HK-2 (cell line): ENCODE measurements around the gene USH2A.

ENCODE experiments used
- DNase-seq: peaks from one replicate; pipeline ENCODE4 v3.0.0-alpha.2; 2018; ENCODE audit not compliant: unreplicated experiment

The USH2A gene

DNA sequence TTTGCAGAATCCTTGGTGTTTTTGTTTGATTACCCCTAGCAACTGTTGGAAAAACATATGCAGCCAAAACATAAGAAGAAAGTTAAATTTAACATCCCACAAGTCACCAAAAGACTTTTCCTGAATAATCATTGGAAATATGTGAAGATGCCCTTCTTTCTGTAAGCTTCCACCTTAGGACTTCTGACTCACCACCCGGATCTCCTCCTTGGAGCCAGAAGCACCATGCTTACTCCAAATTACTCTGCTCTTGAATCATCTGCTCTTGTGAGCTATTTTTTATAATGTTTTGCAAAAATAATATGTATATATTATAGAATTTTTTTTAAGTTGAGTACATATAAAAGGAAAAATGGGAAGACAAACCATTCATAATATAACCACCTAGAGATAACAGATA is 464.4 kb downstream of the USH2A start:
- no peak for DNase-seq

DNA sequence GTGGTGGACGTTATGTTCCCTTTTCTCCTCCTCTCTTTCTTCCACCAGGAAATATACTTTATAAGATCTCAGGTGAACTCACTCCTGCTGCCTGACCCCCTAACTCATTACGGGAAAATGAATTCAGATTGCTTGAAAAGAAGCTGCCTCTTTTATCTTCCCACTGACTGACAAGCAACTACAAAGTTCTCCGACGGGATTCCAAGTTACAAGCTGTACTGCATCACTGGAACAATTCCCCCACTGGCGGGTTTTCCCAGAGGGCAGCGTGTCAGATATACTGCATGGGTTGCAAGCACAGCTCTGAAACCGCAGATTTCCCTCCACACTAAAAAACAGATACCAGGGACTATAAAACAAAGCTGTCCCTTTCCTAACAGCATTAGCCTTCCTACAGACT is 465.6 kb downstream of the USH2A start:
- no peak for DNase-seq

DNA sequence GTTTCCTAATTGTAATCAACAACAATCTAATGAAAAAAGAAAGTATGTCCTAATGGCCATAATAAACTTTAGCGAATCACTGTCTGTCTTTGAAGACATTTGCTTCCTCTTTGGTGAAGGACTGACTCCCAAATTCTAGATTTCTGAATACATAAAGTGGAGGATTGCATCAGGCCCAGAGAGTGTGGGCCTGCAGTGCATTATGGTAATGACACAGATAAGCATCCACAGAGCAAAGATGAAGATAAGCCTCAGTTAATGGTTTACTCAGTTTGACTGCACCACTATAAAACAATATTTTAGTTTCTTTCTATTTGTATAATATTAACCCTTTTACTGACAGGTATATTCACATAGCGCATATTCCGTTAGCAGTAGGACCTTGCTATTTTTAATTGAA is 490.7 kb downstream of the USH2A start:
- DNase-seq = no peak

DNA sequence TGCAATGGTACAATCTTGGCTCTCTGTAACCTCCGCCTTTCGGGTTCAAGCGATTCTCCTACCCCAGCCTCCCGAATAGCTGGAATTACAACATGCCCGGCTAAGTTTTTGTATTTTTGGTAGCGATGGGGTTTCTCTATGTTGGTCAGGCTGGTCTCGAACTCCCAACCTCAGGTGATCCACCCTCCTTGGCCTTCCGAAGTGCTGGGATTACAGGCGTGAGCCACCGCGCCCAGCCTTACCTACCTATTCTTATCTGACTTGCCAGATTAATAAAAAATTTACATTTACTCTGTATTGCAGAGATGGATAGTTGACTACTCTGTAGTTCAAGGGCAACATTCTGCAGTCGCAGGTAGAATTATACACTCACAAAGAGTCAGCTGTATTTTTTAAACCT is 496.6 kb downstream of the USH2A start:
- no peak for DNase-seq

DNA sequence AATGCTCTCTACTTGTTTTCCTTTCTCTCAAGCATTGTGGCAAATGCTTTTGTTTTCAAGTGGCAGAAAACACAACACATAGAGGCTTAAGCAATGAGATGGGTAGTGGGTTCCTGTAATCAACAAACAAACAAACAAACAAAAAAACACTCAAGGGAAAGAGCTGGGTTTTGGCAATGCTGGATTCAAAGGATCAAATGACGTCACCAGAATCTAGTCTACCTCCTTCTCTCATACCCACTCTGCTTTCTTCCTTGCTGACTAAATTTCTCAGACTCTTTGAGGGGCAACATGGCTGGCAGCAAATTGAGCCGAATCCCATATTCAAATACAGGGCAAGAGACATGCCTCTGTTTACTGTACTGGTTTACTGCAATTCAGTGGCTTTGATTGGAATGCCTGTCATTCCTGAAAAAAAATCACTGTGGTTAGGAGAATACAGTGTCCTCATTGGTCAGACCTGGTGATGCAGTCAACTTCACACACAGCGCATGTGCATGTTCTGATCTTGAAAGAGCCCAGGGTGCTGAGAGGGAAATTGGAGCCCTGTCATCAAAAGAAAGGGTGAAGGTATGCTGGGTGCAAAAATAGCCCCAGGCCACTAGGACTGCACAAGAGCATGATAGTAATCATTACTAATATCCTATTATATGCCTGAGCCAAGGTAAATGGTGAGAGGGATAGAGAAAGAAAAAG is 500.0 kb downstream of the USH2A start:
- no peak for DNase-seq

DNA sequence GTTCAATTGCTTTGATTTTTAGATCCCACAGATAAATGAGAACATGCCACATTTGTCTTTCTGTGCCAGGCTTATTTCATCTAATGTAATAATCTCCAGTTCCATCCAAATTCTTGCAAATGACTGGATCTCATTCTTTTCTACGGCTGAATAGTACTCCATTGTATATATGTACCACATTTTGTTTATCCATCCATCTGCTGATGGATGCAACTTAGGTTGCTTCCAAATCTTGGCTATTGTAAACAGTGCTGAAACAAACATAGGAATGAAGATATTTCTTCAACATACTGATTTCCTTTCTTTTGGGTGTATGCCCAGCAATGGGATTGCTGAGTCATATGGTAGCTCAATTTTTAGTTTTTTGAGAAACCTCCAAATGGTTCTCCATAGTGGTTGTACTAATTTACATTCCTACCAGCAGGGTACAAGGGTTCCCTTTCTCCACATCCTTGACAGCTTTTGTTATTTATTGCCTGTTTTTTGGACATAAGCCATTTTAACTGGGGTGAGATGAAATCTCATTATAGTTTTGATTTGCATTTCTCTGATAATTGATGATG is 511.8 kb downstream of the USH2A start:
- DNase-seq = no peak

DNA sequence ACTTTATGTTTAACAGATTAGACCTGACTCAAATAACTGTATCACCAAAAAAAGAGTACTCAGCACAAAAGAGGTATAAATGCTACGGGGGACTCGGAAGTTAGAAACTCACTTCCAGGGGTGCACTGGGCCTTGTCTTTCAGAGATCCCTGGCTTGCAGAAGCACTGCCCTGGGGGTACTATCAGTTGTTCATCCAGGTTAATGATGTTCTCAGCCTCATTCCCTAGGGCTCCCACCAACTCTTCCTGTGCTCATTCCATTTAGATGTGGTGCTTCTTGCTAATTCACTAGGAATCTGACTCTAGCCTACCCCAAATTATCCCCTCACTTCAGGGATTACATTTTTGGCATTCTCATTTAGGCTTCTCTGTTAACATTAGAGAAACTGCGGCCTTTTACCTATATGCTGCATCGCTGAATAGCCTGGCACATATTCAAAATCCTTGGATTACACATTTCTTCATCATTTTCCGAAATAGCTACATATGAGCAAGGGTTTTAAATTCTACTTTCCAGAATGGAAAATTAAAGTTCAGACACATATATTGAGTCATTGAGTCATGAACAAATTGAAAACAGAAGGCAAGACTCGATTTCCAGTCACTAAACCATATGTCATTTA is 517.6 kb downstream of the USH2A start:
- no peak for DNase-seq

DNA sequence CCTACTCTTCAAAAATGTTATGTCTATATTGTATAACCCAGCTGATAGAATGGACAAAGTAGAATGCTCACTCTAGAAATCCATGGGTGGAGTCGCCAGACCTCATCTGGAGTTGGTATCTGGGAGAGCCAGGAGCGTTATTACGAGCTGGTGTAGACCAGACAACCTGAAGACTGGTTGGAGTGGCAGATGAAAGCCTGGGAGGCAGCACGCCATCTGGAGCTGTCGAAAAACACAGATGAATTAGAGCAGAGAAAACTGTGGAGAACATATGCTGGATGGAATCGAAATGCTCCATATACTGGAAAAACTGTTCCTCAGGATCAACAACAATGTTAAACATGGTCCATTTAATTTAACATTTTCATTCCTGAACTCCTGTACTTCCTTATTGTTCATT is 522.6 kb downstream of the USH2A start:
- DNase-seq = no peak

DNA sequence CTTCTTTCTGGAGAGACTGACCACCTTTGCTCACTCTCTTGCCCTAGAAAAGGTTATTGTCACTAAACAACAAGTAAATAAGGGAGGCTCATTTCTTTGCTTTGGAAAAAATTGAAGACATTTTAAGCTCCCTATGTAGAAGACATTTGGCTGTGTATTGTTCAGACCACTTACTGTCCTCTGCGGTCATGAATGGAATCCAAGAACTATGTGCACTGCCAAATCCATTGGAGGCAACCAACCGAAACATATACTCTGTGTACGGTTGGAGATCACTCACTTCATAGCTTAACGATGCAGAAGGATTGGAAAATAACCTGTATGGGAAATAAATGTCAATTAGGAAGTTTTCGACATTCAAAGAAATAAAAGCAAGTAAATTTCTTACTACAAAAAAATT is 523.3 kb downstream of the USH2A start:
- peak; percentile 12 for DNase-seq

DNA sequence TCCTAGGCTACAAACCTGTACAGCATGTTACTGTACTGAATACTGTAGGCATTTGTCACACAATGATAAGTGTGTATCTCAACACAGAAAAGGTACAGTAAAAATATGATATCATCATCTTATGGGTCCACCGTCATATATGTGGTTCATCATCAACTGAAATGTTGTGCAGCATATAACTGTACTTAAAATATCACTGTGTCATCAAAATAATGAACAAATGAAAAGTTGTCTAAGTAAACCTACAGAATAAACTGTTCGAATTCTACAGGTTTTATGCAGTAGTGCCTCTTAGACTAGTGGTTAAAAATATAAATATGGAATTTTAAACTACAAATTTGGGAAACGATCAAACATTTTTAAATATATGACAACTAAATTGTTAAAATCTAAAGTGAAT is 527.4 kb downstream of the USH2A start:
- no peak for DNase-seq

DNA sequence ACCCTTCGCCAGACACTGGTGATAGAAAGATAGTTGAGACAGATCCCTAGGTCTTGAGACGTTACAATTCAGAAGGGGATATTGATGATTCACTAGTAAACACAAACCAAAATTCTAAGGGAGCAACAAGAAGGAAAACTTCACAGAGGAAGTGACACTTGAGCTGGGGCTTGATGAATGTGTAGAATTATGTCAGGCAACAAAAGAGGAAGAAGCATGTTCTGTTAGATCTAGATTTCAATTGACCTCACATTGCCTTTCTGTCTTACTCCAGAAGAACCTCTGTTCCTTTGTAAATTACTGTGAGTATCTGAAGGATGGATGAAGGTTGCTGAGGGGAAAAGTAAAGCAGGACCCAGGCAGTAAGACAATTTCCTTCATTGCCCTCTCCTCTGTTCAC is 528.0 kb downstream of the USH2A start:
- DNase-seq = no peak

DNA sequence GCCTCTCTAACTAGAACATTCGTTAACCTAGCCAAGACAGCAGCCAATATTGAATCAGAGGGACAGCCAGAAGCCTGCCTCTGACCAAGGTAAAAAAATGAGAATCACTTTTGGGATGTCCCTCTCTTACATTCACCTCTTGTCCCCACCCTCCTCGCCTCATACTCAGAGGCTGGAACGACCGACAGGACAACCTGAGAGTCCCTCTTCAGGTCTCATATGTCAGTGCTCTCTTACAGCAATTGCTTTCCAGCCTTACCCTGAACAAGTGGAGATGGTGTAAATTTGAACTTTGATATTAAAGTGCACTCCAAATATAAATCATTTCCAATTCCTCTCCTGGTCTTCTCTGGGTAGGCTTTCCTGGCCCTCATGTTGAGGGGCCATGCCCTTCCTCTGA is 528.6 kb downstream of the USH2A start:
- DNase-seq = no peak

DNA sequence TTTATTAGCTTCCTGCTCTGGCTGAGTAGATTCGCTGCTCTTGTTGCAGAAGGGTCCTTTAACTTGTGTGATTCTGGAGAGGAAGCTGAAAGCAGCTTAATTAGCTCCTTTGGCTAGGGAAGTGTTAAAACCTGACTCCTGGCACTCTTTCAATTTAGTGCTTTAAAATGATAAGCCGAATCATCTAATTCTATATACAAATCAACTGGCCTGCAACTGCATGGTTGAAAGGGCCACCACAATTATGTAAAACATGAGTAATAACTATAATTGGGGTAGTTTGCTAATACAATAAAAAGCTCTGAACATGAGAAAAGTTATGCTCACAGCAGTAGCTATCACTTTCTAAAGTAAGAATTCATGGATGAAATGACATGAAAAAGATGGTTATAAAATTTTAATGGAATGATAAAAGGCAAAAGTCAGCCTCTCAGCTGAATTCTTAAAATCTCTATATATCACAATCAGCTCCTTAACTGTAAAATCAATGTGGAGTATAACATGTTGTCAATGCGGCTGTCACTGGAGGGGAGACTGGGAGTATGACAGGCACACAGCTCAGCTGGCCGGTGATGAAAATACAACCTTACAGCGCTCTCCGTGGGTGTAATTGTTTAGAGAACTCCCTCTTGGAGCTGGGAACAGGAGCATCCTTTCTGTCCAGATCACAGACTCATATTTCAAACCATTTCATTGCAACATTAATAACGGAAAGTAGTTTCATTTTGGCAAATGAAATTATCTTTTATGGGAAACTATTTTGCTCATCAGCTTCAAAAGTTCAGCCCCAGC is 531.8 kb downstream of the USH2A start:
- no peak for DNase-seq

DNA sequence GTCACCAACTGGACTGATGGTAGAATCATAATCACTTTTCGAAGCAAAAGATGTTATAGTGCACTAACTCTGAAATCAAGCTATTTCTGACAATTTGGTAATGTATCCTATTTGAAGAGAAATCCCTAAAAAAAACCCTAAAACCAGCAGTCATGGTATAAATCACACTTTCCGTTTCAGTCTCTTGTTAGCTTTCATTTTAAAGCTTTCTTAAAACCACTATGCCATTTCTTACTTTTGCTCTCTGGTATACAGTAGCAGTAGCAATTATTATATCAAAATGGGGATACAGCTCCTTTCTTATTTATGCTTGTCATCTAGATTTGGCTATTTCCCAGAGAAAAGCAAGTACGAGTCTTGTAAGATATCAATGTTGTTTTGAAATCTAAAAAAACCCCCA is 532.8 kb downstream of the USH2A start:
- DNase-seq = no peak

DNA sequence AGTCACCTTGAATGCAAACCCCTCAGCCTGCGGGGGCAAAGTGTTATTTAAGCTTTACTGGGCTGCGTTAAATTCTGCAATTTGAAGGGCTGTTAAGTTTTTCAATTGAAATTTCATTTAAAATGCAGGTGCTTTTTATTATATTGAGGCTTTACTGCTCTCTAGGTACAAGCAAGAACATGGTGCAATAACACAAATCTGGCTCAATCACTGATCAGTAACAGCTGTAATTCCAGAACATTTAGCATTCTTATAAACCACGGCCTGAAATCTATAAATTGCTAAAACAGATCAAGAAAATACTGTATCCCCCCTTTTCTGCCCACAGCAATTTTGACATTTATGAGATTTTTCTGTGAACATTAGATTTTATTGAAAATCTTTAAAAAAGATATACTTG is 533.4 kb downstream of the USH2A start:
- DNase-seq = no peak

DNA sequence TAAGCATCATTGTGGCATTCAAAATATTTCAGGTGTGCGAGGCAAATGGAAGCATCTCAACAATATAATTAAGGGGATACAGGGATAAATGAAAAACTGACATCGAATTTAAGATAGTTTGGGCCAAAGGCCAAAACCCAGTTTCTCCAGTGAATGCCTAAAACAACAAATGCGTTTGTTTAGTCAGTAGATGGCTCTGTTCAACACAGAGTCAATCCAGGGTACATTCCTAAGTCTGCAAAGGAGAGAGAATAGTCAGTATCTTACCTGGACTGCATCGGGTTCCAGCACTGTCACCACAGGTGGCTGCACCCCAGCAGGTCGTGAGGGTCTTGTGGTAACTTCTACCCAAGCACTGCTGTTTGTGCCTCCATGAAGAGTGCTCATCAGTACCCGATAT is 535.1 kb downstream of the USH2A start:
- DNase-seq = no peak

DNA sequence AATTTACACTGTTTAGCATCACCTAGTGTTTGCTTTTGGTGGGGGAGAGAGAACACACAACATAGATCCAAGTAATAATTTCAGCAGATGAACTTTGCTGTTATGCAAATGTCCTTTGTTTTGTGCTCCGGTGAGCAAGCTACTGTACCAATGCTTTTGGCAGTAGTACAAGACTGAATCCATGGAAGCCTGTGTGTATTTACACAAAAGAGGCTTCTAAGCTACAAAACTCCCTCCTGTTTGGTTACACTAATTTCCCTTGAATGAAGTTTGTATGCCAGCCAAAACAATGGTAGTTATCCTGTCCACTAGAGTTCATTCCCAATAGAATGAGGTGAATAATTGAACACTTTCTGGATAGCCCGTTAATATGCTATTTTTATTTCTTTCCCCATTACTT is 535.6 kb downstream of the USH2A start:
- no peak for DNase-seq

DNA sequence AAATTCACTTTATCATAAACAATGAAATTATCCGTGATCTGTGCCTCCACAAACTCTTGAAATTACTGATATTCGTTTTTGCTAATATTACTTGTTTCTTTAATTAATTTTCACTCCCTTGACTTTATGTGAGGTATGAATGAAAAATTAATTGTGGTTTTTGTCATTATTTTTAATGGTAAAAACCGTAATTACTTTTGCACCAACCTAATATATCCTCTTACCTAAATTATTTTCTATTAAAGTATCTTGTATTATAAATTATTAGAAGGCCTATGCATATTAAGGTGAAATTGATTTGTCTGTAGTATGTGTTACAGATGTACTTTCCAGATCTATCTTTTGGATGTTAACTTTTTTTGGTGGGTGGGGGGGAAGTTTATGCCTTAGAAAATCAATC is 540.2 kb downstream of the USH2A start:
- no peak for DNase-seq

DNA sequence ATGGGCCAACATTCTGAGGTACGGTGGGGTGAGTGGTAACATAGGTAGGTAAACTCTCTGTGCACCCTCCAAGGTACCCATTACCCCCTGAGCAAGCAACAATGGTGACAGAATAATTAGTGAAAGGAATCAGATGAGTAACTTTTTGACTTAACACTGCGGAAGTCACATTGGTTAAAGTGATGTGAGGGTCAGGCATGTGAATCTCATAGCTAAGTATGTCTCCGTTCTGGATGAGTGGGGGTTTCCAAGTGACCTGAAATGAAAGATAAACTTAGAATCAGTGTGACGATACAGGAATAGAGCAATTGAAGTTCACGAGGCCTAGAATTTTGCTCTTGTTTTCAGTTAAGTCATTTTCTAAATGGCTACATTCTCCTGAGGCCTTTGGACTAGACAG is 544.4 kb downstream of the USH2A start:
- no peak for DNase-seq

DNA sequence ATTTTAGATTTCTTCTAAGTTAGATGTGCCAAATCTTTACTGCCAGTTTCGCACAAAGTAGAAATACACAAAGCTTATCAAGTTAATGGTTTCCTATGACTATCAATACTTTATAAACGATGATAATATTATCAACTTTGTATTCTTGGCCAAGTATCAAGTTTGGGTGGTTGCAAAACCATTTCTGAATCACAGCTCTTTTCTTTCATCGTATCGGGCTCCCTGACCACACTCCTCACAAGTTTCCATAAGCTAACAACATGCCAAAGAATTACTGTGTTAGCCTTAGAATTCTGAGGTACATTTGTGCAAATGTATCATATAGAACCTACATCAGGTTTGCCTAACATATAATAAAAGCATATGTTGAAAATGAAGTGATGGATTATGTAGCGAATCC is 545.1 kb downstream of the USH2A start:
- no peak for DNase-seq

DNA sequence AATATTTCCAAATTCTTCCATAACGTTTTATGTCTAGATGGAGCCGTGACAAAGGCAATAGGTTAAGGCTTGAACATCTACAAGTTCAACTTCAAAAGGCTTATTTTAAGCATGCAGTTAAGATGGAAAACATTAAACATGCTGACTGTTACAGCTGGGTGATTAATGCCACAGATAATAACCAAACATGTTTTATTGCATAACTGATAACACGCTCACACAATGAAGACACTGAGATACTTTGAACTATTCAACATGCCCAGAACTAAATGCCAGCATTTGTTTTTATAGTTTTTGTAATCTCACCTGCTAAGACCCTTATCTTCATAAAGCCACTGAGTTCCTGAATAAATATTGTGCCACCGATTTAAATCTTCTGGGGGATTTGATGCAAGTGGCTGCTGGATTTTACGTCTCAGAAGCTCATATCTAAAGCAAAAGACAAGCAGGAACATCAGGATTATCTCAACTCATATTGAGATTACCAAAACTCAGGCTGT is 545.7 kb downstream of the USH2A start:
- no peak for DNase-seq

DNA sequence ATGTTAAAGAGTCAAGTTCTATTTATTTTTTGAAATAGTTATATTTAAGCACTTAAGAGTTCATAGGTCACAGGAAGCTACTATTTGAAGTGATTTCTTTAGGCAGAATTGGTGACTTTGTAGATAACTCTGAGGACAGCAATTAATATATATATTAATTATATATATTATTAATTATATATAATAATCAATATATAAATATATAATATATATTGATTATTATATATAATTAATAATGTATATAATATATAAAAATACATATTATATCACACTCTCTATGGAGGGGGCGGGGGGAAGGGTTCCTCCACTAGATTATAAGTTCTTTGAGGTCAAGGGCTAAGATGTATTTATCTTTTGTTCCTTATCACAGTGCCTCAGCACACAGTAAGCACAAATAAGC is 547.5 kb downstream of the USH2A start:
- DNase-seq = no peak

DNA sequence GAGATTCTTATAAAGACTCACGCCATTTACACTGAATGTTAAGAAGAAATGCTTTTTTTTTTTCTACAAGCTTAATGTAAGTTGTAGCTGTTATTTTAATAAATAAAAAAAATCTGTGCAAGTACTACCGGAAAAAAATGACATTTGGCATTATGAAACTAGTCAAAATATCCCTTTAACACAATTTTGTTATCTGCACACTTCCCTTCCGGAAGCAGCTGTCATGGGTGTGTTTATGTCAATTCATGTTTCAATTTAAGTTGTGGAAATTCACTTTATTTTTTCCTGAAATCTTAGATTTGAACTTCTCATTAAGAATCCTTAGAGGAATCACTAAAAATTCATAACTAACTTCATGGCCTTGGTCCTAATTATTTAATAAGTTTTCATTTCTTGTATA is 548.0 kb downstream of the USH2A start:
- DNase-seq = no peak
